Inferior parietal cortex (tissue), 1 donor: ENCODE results near the gene ACYP2.
"Not testable (repeated sequence)": the region's sequence is repeated elsewhere in the genome, so short reads cannot be mapped to it uniquely, and the experiment has no call there.

Experiments used
- DNase-seq: peaks from one replicate; pipeline ENCODE4 v3.0.0-alpha.2; 2016; ENCODE audit errors: extremely low spot score

ACYP2 gene

GRCh38 chr2:54099370-54099769 is 16.0 kb upstream of the ACYP2 start:
- DNase-seq, result no peak

- no peak for DNase-seq
Observed at GRCh38 chr2:54099829-54100585, 15.4 kb upstream of the ACYP2 start.

- no peak for DNase-seq
Observed at GRCh38 chr2:54100772-54101171, 14.6 kb upstream of the ACYP2 start.

- no peak for DNase-seq
Observed at GRCh38 chr2:54103454-54104314, 11.7 kb upstream of the ACYP2 start.

- DNase-seq, result peak; percentile 81
Observed at GRCh38 chr2:54106631-54107454, 8.6 kb upstream of the ACYP2 start.

- DNase-seq, result peak; percentile 37
Observed at GRCh38 chr2:54107455-54107764, 8.0 kb upstream of the ACYP2 start.

GRCh38 chr2:54107903-54108615 is 7.4 kb upstream of the ACYP2 start:
- DNase-seq, result no peak

- no peak for DNase-seq
Observed at GRCh38 chr2:54109848-54110247, 5.6 kb upstream of the ACYP2 start.

- DNase-seq, result not testable (repeated sequence)
Observed at GRCh38 chr2:54114479-54114878, 936 bp upstream of the ACYP2 start.

- no peak for DNase-seq
Observed at GRCh38 chr2:54114936-54115283, 505 bp upstream of the ACYP2 start.

- not testable (repeated sequence) for DNase-seq
Observed at GRCh38 chr2:54116598-54116997, 1.2 kb downstream of the ACYP2 start.

GRCh38 chr2:54120950-54121349 is 5.5 kb downstream of the ACYP2 start:
- DNase-seq, result no peak

- no peak for DNase-seq
Observed at GRCh38 chr2:54122171-54122935, 6.9 kb downstream of the ACYP2 start.

GRCh38 chr2:54122939-54123338 is 7.5 kb downstream of the ACYP2 start:
- DNase-seq, result peak; percentile 47

GRCh38 chr2:54127174-54127573 is 11.8 kb downstream of the ACYP2 start:
- DNase-seq, result not testable (repeated sequence)

- DNase-seq, result no peak
Observed at GRCh38 chr2:54133056-54133455, 17.6 kb downstream of the ACYP2 start.

- no peak for DNase-seq
Observed at GRCh38 chr2:54139210-54139609, 23.8 kb downstream of the ACYP2 start.

- no peak for DNase-seq
Observed at GRCh38 chr2:54143780-54144179, 28.4 kb downstream of the ACYP2 start.

GRCh38 chr2:54148391-54148790 is 33.0 kb downstream of the ACYP2 start:
- no peak for DNase-seq

- DNase-seq, result no peak
Observed at GRCh38 chr2:54149638-54150441, 34.4 kb downstream of the ACYP2 start.
